GM21360 (cell line): ENCODE measurements around the gene BPIFA3.

Source experiments
- ATAC-seq: cut with Tn5 transposase; IDR thresholded peaks from one replicate; pipeline ENCODE4 v1.9.1; 2021; ENCODE audit warnings: mild to moderate bottlenecking, moderate library complexity; ENCODE audit not compliant: unreplicated experiment

Gene BPIFA3

DNA sequence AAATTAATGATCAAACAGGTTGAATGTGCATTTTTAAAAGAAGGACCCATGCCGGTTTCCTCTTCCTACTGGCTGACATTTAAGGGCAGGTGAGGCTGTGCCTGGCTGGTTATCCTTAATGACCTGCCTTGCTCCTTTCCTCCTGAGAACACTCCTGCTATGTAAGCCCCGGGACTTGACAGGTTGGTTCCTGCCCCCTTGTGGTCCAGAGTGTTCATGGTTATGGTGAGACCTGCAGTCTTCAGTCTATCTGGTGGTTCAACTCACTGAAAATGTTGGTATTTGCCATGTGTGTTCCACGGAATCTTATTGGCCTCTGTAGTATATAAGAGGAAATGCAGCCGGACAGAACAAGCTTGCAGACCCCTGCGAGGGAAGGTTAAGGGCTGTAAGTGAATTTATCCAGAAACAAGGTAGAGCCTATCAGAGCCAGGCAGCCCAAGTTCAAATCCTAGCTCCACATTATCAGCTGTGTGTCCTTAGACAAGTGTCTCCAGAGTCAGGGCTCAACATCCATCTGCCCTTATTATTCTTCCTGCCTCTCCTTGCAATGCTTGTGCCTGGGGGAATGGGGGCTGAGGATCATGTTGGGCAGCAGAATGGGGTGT is 5.2 kb upstream of the BPIFA3 start:
- ATAC-seq, result no peak

DNA sequence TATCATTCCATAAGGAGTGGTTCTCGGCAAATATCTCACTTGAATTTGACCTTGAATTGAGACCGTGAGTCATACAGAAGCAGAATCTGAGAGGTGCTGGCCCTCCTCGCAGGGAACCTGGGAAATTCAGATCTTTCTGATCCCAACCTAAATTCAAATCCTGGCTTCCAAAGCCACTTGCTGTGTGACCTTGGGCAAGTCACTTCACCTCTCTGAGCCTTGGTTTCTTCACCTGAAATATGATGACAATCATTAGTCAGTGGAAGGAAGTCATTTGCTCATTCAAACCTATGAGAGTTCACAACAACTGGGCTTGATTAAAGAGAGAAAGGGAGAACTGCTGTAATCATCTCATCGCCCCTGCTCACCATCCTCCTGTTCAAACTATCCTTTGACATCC is 7.2 kb downstream of the BPIFA3 start:
- no peak for ATAC-seq

GRCh38 chr20:33229843-33230242 is 12.7 kb downstream of the BPIFA3 start:
- no peak for ATAC-seq

- ATAC-seq, result no peak
Observed at GRCh38 chr20:33231237-33231636, 14.1 kb downstream of the BPIFA3 start.

DNA sequence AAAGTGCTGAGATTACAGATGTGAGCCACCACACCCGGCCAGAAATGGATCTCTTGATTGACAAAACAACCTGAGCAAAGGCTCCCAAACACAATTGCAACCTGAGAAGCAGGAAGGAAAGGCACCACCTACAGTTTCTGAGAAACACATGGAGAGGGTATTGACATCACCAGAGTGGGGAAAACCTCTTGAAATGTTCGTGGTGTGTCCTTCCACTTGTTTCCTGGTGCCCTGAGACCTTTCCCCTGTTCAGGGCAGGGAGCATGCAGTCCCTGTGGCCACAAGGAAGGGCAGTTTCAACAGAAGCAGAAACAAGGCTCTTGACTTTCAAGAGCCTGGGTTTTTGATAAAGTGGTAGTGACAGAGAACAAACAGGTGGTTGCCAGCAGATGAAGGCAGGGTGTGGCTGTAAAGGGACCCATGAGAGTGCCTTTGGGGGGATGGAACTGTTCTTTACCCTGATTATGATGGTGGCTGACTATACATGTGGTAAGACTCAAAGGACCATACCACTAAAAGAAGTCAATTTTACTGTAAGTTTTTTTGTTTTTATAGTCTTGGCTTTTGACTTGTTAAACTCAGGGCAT is 15.4 kb downstream of the BPIFA3 start:
- ATAC-seq, result no peak

DNA sequence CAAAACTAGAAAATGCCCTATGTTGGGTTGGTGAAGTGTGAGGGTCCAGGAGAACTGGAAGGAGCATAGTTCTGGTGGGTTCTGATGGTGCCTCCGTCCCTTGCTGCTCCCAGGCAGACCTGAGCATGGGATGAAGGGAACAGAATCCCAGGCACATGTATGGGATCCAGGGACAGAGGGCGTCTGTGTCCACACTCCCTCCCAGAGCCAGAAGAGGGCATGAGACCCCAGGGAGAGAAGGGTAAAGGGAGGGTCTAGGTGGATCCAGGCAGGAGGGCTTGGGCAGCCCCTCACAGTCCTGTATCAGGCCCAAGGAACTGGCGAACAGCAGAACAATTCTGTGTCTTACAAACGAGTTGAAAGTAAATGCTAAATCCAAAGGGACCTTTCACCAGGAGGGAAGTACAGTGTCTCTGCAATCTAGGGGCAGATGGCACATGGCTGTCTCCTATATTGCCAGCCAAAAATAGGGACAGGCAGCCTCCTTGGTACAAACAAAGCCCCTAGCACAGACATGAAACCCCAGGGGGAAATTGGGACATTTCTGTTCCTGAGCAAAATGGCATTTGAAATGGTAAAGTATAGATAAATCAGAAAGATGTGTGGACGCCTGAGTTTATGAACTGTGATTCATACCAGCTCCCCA is 16.1 kb downstream of the BPIFA3 start:
- ATAC-seq, result no peak

GRCh38 chr20:33234050-33234449 is 16.9 kb downstream of the BPIFA3 start:
- no peak for ATAC-seq

- ATAC-seq, result no peak
Observed at GRCh38 chr20:33235696-33236095, 18.5 kb downstream of the BPIFA3 start, which contains the start of gene BPIFA1. Gene BPIFA1, plus strand, starts transcription at chr20:33235996. Its CDS starts 1,716 bp downstream, at chr20:33237712.

DNA sequence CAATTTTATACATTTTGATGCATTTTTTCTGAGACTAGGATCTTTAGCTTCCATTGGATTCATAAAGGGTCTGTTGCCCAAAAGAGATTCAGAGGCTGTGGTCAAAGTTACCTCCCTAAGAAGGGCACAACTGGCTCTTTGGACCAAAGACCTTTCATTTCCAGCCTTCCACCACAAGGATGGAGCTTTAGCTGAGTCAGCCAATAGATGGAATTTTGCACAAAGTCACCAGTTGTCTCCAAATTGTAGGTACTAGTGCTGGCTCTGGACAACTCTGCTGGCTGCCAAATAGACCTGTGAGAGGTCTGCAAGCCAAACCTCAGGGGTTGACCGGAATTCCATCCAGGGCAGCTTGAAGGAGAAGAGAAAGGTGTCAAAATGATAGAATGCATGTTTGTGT is 19.2 kb downstream of the BPIFA3 start:
- ATAC-seq, result no peak

- ATAC-seq, result no peak
Observed at GRCh38 chr20:33237989-33238388, 20.8 kb downstream of the BPIFA3 start.

GRCh38 chr20:33239418-33239817 is 22.3 kb downstream of the BPIFA3 start:
- ATAC-seq, result no peak

DNA sequence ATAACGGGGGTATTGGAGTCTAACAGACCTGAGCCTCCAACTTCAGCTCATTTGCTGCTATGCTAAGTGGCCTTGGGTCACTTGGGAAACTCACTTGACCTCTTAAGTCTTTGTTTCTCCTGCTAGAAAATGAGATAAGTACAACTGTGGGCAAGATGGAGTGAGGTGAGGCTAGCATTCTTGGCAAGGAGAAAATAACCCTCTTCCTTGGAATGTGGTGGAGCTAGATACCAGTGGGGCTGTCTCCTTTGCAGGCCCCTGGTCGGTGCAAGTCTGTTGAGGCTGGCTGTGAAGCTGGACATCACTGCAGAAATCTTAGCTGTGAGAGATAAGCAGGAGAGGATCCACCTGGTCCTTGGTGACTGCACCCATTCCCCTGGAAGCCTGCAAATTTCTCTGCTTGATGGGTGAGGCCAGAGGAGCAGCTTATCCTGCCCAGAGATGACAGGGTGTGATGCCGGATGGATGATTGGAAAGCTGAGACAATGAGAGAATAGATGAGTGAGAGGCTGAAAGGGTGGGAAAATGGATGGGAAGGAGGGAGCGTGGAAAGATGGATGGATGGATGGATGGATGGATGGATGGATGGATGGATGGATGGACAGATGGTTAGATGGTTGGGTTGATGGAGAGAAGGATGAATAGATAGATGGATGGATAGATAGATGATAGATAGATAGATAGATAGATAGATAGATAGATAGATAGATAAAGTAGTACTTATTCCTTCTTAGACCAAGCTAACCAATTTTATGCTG is 23.0 kb downstream of the BPIFA3 start:
- no peak for ATAC-seq

- no peak for ATAC-seq
Observed at GRCh38 chr20:33240923-33241322, 23.8 kb downstream of the BPIFA3 start.

- ATAC-seq, result no peak
Observed at GRCh38 chr20:33242319-33243100, 25.4 kb downstream of the BPIFA3 start.

GRCh38 chr20:33246077-33246476 is 28.9 kb downstream of the BPIFA3 start:
- no peak for ATAC-seq

GRCh38 chr20:33249456-33249855 is 32.3 kb downstream of the BPIFA3 start:
- no peak for ATAC-seq

DNA sequence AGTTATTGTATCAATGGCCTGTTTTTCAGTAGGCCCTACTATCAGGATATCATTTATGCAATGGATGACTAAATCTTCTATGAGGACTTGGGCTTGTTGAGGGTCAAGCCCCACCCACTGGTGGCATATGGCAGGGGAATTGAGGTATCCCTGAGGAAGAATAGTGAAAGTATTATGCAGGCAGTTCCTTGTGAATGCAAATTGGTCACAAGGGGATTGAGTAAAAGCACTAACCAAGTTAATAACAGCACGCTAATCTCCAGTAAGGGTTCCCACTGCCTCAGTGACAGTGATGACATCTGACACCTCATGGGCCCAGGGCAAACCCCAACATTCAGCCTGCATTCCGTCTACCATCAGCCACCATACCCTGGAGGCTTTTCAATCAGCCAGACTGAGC is 33.5 kb downstream of the BPIFA3 start:
- no peak for ATAC-seq

DNA sequence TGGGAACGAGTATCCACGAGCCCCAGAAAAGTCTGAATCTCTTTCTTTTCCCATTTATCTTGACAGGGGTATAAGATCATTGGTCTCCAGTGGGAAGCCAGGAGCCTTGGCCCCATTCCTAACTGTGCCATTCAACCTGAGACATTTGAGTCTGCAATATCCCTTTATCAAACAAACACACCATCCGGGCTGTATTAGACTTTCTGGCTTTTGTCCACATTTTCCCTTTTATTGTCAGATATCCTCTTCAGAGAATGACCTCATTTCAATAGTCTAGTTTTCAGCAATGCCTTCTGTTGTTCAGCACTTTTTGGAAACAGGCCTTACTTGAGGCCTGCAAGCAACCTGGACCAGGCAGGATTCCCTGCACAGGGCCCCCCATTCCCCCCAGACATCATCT is 34.3 kb downstream of the BPIFA3 start:
- no peak for ATAC-seq

- no peak for ATAC-seq
Observed at GRCh38 chr20:33252460-33252859, 35.3 kb downstream of the BPIFA3 start.

GRCh38 chr20:33255005-33255404 is 37.9 kb downstream of the BPIFA3 start:
- ATAC-seq, result no peak

GRCh38 chr20:33257237-33257636 is 40.1 kb downstream of the BPIFA3 start:
- ATAC-seq, result no peak
